ENCODE results near the gene GLRA3.
"Not testable (repeated sequence)": the region's sequence is repeated elsewhere in the genome, so short reads cannot be mapped to it uniquely, and the experiment has no call there.

The GLRA3 gene

DNA sequence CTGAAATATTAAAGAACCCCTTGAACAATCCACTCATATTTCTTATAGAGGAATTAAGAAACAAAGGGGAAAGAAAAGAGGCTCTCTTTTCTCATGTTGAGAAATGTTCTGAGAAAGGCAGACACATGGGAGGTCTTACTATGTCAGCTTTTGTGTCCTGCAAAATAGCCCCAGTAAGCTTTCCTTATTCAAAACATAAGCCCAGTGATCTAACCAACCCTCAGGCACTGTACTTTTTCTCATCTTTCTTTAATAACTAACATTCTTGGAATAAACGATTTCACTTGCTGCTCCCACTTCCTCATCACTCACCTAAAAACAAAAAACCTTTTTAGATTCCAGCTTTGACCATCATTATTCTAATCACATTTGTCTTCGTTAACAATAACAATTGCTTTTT is 115.9 kb downstream of the GLRA3 start:
- no peak for DNase-seq

DNA sequence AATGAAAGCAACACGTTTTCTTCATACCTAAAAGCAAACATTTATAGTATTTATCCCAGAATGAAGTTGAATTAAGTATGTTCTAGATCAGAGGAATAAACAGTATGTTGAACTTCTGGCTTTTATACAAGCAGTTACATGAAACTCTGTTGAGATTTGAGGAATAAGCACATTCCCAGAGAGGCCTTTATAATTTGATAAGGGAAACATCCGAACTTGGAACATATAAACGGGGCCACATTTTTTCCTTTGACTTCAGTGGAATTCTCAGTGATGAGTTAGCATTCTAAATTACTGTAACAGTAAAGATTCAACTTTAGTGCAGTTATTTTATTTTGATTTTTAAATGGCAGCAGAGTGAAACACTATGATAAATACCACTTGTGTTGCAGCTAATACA is 119.5 kb downstream of the GLRA3 start:
- no peak for DNase-seq

DNA sequence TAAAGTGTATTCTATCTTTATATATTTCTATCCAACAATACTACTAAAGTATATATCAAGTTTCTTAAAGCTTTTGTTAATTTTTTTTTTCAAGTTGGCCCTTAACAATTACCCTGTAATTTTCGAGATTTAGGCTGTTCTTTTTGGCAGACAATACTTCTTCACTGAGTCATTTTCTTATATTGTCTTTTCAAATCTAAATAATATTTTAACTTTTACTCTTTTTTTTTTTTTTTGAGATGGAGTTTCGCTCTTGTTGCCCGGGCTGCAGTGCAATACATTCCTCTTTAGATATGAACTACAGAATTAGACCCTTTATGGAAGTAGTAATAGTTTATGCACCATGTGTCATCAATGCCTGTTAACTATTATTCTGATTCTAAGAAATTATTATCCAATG is 120.7 kb downstream of the GLRA3 start:
- no peak for DNase-seq

DNA sequence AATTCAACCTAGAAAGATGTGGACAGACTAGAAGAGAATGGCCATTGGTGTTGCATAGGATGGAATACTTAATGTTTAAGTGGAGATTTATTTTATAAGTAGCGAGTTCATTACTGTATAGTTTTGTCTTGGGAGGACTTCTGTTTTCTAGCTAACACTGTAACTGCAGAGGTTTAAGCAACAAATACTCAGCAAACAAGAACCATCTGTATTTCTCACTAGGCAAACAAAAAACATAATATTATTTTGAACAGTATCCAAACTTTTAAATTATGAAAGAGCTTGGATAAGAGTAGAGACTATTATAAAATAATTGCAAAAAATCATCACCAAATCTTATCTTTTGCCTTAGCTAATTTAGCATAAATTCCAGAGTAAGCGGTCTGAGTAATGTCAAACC is 121.1 kb downstream of the GLRA3 start:
- DNase-seq, result no peak

DNA sequence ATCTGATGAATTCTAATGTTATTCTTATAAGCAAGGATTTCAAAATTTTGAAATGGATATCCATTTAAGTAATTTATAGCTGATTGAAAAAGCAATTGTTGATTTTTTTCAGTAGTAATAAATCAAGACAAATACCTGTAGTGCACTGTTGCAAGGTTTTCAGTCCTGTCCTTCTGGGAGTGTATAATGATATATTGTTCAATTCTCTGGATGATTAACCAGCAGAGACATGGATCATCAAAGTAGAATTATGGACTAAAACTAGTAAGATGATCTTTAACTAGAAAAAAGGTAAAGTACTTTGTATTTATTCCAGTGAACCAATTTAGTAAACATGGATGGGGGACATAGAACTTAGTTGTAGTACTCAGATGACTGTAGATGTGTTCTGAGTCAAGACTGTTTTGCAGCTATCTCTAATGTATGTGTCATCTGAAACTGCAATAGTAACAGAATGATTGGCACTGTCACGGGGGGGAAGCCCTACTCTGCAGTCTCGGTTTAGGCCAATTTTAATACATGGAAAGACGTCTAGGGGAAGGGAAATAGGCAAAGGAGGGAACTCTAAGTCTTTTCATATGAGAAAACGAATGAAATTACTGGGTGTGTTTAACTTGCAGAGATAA is 121.9 kb downstream of the GLRA3 start:
- no peak for DNase-seq

DNA sequence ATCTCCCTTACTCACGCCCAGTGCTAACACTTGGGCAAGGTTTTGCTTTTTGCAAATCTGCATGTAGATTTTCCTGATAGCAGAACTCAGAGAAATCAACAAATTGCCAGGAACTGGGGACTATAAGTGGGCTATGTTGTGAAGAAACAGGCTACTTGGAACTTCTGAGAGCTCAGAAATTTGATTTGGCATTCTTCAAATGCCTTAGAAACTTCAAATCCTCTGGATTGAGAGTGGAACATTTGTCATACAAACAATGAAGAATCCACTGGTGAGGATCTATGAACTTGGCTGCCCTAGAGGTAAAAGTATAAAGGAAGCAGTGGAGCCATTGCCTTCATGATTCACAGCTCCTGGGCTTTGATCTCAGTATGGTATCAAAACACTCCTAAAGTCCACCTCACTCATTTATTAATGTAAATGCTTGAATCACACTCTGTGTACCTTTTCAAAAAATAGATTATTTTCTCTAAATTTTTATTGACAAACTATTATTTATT is 126.0 kb downstream of the GLRA3 start:
- no peak for DNase-seq

DNA sequence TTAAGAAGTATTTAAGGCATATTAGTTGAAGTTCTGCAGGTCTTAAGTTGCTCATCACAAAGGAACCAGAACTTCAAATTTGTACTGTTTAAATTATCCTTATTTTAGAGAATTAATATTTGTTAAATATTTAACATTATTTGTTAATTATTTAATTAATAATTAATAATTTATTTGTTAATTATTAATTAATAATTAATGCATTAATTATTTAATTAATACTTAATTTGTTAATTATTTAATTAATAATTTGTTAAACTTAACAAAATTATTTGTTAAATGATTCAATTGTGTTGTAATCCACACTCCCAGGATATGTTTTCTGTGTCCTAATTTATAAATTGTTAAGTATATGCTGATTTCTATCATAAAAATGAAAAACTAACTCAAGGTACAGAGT is 129.4 kb downstream of the GLRA3 start:
- no peak for DNase-seq

DNA sequence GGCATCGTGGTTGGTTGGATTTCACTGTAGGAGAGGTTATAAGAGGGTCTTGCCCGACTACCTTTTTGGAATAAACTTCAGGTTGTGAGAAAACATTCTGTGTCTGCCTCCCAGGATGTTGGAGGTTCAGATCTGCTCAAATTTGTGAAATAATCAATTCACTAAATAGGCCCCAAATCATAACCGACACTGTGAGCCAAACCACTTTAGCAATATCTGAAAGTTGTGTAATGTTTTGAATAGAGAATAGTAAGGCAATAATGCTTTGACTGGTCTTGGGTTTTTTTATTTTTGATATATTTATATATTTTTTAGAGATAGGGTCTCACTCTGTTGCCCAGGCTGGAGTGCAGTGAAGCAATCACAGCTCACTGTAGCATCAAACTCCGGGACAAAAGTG is 131.2 kb downstream of the GLRA3 start:
- no peak for DNase-seq

DNA sequence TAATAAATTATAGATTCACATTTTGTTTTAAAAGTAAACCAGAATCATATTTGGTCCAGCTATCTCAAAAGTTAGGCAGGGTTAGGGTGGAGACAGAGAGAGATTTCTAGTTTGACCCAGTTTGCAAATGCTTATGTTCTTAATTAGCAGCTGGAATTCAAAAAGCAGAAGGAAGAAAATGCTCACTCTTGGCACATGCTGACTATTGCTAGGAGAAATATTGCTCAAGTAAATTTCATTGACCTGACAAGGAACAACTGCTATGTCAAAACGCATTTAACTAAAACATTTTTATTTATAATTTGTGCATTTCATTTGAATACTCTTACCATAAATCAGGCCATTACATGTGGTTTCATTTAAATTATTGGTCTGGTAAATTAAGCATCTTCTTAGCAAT is 131.8 kb downstream of the GLRA3 start:
- DNase-seq, result no peak

DNA sequence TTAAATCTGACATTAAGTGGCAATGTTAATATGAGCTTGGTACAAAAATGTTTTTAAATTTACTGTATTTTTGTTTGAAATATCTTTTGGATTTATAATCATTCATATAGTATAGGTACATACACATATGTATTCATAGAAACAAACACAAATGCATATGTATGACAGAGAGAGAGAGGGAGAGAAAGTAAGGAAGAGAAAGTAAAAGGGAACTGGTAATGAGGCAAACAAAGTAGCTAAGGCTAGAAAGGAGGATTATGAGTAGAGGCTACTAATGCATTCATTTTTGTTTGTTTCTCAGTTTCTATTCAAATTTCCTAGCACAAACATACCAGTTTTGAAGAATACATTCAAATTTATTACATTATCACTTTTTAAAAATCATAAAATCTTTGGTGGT is 132.4 kb downstream of the GLRA3 start:
- no peak for DNase-seq

DNA sequence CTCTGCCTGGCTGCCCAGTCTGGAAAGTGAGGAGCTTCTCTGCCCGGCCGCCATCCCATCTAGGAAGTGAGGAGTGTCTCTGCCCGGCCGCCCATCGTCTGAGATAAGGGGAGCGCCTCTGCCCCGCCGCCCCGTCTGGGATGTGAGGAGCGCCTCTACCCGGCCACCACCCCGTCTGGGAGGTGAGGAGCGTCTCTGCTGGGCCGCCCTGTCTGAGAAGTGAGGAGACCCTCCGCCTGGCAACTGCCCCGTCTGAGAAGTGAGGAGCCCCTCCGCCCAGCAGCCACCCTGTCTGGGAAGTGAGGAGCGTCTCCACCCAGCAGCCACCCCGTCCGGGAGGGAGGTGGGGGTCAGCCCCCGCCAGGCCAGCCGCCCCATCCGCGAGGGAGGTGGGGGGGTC is 137.2 kb downstream of the GLRA3 start:
- not testable (repeated sequence) for DNase-seq

DNA sequence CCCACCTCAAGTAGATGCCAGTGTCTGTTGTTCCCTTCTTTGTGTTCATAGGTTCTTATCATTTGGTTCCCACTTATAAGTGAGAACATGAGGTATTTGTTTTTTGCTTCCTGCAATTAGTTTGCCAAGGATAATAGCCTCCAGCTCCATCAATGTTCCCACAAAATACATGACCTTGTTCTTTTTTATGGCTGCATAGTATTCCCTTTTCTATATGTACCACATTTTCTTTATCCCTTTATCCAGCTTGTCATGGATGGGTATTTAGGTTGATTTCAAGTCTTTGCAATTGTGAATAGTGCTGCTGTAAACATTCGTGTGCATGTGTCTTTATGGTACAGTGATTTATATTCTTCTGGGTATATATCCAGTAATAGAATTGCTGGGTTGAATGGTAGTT is 138.4 kb downstream of the GLRA3 start:
- no peak for DNase-seq

DNA sequence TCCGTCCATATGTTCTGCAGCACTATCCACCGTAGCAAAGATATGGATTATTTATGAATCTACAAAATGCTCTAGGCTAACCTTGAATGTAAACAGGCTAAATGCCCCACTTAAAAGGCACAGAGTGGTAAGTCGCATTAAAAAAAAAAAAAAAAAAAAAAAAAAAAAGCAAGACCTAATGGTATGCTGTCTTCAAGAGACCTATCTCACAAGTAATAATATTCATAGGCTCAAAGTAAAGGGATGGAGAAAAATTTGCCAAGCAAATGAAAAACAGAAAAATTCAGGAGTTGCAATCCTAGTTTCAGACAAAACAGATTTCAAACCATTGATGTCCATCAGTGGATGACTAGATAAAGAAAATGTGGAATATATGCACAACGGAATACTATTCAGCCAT is 139.4 kb downstream of the GLRA3 start:
- DNase-seq, result no peak

DNA sequence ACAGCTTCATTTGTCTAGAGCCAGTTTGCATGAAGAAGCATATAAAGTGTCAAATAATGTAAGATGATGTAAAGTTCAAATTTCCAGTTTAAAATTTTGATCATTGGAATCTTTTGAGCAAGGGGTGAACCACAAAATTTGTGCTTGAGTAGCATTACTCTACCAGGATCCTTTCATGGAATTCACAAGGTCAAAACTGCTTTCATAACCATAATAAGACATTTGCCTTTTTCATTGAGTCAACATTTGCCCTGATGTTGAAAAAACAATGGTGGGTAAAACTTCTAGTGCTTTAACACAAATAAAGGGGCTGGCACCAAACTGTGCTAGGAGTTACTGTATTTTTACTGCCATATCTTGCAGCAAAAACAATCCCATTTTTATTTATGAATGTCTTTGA is 142.2 kb downstream of the GLRA3 start:
- DNase-seq, result no peak

DNA sequence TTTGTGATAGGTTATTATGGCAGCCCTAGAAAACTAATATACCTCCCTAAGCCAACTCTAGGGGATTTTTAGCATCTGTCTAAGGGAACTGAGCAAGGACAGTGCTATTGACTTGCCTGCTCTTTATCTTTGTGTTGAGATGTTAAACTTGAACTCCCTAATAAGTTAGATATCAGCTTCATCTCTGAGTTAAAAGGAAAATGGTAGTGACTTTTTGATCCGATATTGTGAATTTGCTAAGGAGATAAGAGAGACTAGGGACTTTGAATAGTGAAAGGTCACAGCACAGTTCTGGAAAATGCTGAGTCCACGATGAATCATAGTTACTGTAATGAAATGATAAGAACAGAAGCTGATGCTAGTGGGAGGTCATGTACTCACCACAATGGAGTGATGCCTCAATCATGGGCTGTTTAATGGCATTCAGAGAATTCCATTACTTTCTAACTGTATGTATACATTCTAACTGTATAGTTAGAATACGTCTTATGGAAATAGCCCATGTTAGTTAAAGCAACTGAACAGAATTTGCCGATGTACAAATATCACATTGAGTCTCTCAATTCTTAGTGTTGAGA is 147.2 kb downstream of the GLRA3 start:
- no peak for DNase-seq

DNA sequence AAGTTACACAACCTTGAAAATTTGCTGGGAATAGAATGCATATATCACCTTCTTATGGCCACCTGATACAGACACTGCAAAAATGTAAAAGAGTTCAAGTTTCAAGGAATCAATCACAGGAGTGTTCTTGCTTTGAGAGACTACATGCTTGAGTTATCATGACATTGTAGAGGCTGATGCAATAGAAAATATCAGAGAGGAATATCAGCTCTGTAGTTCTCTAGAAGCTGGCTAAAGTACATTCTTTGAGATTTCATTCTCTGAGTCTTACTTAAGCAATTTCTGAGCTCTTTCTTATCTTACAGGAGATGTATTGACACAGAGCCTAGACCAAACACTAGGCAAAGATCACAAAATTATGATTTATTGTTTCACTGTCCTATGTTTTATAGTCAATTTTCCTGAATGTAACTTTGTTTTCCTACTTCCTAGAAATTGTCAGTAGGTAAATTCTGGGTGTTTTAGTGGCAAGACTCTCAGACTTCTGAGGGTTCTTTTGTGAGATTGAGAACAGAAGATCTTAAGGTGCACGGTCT is 154.7 kb downstream of the GLRA3 start:
- DNase-seq, result no peak

DNA sequence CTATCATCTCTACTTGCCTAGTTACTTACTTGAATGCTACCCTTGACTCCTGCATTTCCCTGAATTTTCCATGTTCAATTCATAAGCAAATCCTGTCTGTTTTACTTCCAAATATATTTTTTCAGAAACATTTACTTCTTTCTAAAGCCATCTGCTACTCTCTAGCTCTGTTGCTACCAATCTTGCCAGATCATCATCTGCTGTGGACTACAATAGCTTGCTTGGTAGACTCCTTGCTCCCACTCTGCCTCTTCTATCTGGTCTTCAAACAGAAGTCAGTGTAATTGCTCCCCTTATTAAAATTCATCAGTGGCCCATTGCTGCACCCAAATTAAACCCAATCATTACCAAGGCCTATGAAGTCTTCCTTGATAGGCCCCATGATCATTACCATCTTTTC is 155.2 kb downstream of the GLRA3 start:
- DNase-seq, result no peak

DNA sequence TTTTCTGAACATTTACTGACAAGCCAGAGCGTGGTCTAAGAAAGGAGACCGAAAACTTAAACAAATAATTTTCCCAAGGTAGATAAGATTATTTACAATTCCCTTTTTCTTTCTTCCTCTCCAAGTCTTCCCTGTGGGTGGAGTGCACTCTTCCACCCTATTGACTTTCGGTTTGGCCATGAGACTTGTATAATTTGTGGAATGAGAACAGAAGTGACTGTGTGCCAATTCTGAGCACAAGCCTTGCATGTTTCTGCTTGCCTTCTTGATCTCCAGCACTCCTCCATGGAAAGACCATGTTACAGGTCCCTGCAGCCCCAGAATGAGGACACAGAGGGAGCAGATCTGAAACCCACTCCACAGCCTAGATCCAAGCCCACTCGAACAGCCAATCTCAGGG is 156.8 kb downstream of the GLRA3 start:
- DNase-seq, result no peak

DNA sequence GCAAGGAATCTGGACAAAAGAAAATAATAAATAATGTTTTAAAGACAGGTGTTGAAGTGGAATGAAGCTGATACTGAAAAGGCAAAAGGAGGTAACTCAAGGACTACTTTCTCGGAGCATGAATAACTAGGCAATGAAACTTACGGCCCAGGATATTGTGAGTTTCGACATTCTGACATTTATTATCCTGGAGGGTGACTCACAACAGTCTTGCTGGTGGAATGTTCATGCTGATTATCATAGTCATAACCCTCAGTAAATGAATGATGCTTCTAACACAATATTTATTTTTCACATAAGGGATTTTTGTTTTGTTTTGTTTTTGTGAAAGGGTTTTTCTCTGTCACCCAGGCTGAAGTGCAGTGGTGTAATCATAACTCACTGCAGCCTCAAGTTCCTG is 159.8 kb downstream of the GLRA3 start:
- DNase-seq, result no peak

DNA sequence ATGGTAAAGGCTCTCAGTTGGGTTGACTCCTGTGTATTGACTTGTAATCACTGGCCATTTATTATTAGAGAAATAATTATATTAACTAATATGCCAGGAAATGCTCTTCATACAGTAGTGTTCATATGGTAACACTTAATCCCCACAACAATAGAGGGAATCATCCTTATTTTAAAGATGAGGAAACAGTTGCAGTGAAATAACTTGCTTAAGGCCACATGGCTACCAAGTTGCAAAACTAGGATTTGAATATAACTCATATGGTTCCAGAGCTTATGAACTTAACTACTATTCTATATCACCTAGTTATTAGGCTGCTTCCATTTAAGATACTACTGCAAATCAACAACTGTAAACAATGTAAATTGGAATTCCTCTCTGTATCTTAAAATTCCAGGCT is 163.2 kb downstream of the GLRA3 start:
- DNase-seq, result no peak

DNA sequence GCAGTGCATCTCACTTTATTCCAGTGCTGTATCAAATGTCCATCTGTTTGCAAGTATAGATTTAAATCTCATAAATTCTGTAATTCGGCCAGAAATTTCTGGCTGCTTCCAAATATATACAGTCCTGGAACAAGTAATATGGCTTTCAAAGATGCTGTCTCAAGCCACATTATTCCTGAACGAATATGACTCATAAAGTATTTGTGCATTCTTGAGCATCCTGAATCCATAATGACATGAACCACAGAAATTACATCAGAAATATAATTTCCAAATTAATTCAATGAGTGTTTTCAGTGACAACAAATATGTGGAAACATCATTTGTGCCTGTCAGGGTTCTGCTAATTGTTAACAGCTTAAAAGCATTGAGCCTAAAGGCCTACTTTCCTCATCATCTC is 165.8 kb downstream of the GLRA3 start:
- no peak for DNase-seq

DNA sequence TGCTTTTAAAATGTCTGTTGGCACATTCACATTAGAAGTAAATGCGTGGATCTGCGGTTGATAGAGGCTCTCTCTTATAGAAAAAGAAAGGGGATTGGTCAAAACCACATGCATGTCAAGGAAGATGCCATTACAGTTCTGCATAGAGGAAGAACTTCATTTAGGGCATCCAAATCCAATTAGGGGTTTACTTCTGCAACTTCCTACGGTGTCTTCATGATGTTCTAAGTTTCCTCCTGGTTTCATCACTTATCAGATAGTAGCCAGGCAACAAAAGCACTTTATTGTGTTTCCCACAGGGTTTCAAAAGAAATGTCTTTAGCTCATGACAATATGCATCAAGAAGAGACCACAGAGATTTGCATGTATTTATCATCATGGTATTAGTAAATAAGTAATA is 170.8 kb downstream of the GLRA3 start:
- DNase-seq, result no peak

DNA sequence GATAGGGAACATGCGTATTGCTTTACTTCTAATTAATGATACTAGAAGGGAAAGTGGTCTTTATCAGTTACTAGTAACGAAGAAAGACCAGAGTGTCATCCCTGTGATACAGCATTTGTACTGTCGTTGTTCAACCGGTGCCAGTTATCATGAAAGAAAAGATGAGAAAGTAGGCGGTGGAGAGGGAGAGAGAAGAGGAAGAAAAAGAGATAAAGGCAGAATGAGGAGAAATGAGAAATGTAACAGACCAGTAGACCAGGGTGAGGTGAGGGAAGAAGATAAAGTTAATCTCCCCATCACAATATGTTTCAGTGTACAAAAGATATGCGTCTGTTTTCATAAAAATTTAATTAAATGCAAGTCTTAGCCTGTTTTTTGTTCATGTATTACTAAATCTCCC is 171.6 kb downstream of the GLRA3 start:
- no peak for DNase-seq

DNA sequence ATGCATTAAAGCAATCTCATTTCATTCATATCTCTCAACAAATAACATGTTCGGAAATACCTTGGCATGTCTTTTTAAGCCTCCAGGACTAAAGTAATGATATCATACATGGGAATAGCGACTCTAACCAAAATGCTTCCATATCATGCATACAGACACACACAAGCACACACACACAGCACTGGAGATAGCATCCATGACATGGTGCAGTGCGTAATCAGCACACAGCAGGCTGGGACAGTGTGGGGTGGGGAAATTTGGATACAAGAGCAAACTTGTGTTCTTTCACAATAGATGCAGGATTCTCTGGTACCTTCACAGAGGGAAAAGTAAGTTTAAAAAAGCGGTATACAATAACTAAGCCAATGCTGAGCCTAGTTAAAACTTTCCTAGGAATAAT is 174.4 kb downstream of the GLRA3 start:
- DNase-seq, result no peak

Measured in GOT3 (cell line).